ENCODE measurements around the gene CHMP3. TPM values are rescaled to one million over a fixed set of nuclear protein-coding genes. Genes with fewer than 3 reads are reported as not detected.

CHMP3 gene
- total and polyA plus RNA-seq, 2 donors (not counting 1 experiment from before 2014, with no cell fraction given) = 73.3 to 161 TPM

GRCh38 chr2:86476918-86477317, 86.3 kb downstream of the CHMP3 start:
- Histone ChIP-seq H3K4me3 (replicated peaks in 1 of 4; ENCODE audit: control extremely low read depth in 1 of 4, insufficient read depth in 1 of 4, low read depth in 3 of 4, low read length in 4 of 4) (no peak overlapping the region), H2AFZ (ENCODE audit: low read length) (no peak overlapping the region), H4K20me1 (ENCODE audit: control insufficient read depth, extremely low read depth, insufficient read depth, low read length) (no peaks in the 10 kb centered on the region), H3K9me3 (ENCODE audit: control insufficient read depth, insufficient read depth, low read depth, low read length) (no peaks in the 10 kb centered on the region), H3K36me3 (ENCODE audit: control insufficient read depth, insufficient read depth, low read length) (peaks cover 12% of the 10 kb centered on the region), H3K27me3 (ENCODE audit: control insufficient read depth, insufficient read depth, low read length) (no peaks in the 10 kb centered on the region), H3K9ac (ENCODE audit: insufficient read depth, low read length) (no peak overlapping the region), H3K4me2 (ENCODE audit: extremely low read depth, insufficient read depth, low read length) (no peak overlapping the region), H3K79me2 (ENCODE audit: control insufficient read depth, insufficient read depth, low read length) (no peaks in the 10 kb centered on the region), H3K27ac (ENCODE audit: insufficient read depth, low read length) (no peak overlapping the region), H3K4me1 (ENCODE audit: control insufficient read depth, extremely low read depth, insufficient read depth, low read length) (peaks cover 4% of the 10 kb centered on the region)
- TF ChIP-seq EZH2 (IDR thresholded peaks at IDR 0.05; ENCODE audit: low read length, missing control alignments) (no peak), CTCF (conservative IDR thresholded peaks at IDR 0.05 in 1 of 2, IDR thresholded peaks at IDR 0.05 in 1 of 2; ENCODE audit: low read depth in 1 of 2, low read length in 2 of 2) (no peak)
- DNase-seq (ENCODE audit: low read depth in 2 of 2) = peak in 1 of 2 donors; percentile 27

GRCh38 chr2:86476092-86476491, 87.2 kb downstream of the CHMP3 start:
- H3K4me3 ChIP-seq (replicated peaks in 1 of 4; ENCODE audit: control extremely low read depth in 1 of 4, insufficient read depth in 1 of 4, low read depth in 3 of 4, low read length in 4 of 4) = no peak overlapping the region
- no peak overlapping the region for H3K27ac ChIP-seq (ENCODE audit: insufficient read depth, low read length)
- no peaks in the 10 kb centered on the region for H3K27me3 ChIP-seq (ENCODE audit: control insufficient read depth, insufficient read depth, low read length)
- TF ChIP-seq EZH2 (IDR thresholded peaks at IDR 0.05; ENCODE audit: low read length, missing control alignments) (no peak), CTCF (conservative IDR thresholded peaks at IDR 0.05 in 1 of 2, IDR thresholded peaks at IDR 0.05 in 1 of 2; ENCODE audit: low read depth in 1 of 2, low read length in 2 of 2) (no peak)
- no peak overlapping the region for H3K9ac ChIP-seq (ENCODE audit: insufficient read depth, low read length)
- H3K4me1 ChIP-seq (ENCODE audit: control insufficient read depth, extremely low read depth, insufficient read depth, low read length) = peaks cover 4% of the 10 kb centered on the region
- H2AFZ ChIP-seq (ENCODE audit: low read length) = no peak overlapping the region
- peak overlapping the region; percentile 40 for H3K4me2 ChIP-seq (ENCODE audit: extremely low read depth, insufficient read depth, low read length)
- no peaks in the 10 kb centered on the region for H3K9me3 ChIP-seq (ENCODE audit: control insufficient read depth, insufficient read depth, low read depth, low read length)
- peak; percentile 56 to 86 for DNase-seq (ENCODE audit: low read depth in 2 of 2)
- H3K36me3 ChIP-seq (ENCODE audit: control insufficient read depth, insufficient read depth, low read length) = peaks cover 11% of the 10 kb centered on the region
- no peaks in the 10 kb centered on the region for H3K79me2 ChIP-seq (ENCODE audit: control insufficient read depth, insufficient read depth, low read length)
- no peaks in the 10 kb centered on the region for H4K20me1 ChIP-seq (ENCODE audit: control insufficient read depth, extremely low read depth, insufficient read depth, low read length)

GRCh38 chr2:86471637-86472036, 91.6 kb downstream of the CHMP3 start:
- H3K4me3 ChIP-seq (replicated peaks in 1 of 4; ENCODE audit: control extremely low read depth in 1 of 4, insufficient read depth in 1 of 4, low read depth in 3 of 4, low read length in 4 of 4) = no peak overlapping the region
- no peak overlapping the region for H2AFZ ChIP-seq (ENCODE audit: low read length)
- peaks cover under 1% of the 10 kb centered on the region for H3K4me1 ChIP-seq (ENCODE audit: control insufficient read depth, extremely low read depth, insufficient read depth, low read length)
- no peaks in the 10 kb centered on the region for H4K20me1 ChIP-seq (ENCODE audit: control insufficient read depth, extremely low read depth, insufficient read depth, low read length)
- no peaks in the 10 kb centered on the region for H3K27me3 ChIP-seq (ENCODE audit: control insufficient read depth, insufficient read depth, low read length)
- H3K4me2 ChIP-seq (ENCODE audit: extremely low read depth, insufficient read depth, low read length) = no peak overlapping the region
- no peaks in the 10 kb centered on the region for H3K36me3 ChIP-seq (ENCODE audit: control insufficient read depth, insufficient read depth, low read length)
- H3K79me2 ChIP-seq (ENCODE audit: control insufficient read depth, insufficient read depth, low read length) = no peaks in the 10 kb centered on the region
- H3K9ac ChIP-seq (ENCODE audit: insufficient read depth, low read length) = no peak overlapping the region
- TF ChIP-seq CTCF (conservative IDR thresholded peaks at IDR 0.05 in 1 of 2, IDR thresholded peaks at IDR 0.05 in 1 of 2; ENCODE audit: low read depth in 1 of 2, low read length in 2 of 2) (no peak), EZH2 (IDR thresholded peaks at IDR 0.05; ENCODE audit: low read length, missing control alignments) (no peak)
- no peak for DNase-seq (ENCODE audit: low read depth in 2 of 2)
- no peaks in the 10 kb centered on the region for H3K9me3 ChIP-seq (ENCODE audit: control insufficient read depth, insufficient read depth, low read depth, low read length)
- no peak overlapping the region for H3K27ac ChIP-seq (ENCODE audit: insufficient read depth, low read length)
